K562 (cell line): ENCODE results near the gene HEMK1. TPM values are rescaled to one million over a fixed set of nuclear protein-coding genes. Genes with fewer than 3 reads are reported as not detected.
A peak's percentile ranks its signal among the peaks of the same experiment; 100 is the strongest.

Experiments
- ATAC-seq: fragments of 200-7000 bp; cut with Tn5 transposase; 3 replicates; pipeline ENCODE4 v1.9.1; 2020; ENCODE audit warnings: moderate library complexity
- BruUV-seq: library from RNA; stranded (reverse); fragments of 400-500 nt; replicated peaks from 2 replicates; lab custom pipeline; 2021; lab: Mats Ljungman, UMichigan
- CTCF ChIA-PET: fragments of 300-600 bp; formaldehyde crosslinking; extraction: SDS; loops from one replicate; lab custom pipeline; 2021; ENCODE audit warnings: low intra/inter-chr PET ratio; lab: Yijun Ruan, JAX
- POLR2A ChIA-PET: fragments of 300-600, 350-650 bp; sonication (Branson Sonifier 250); formaldehyde crosslinking; extraction: SDS; loops from one replicate; lab custom pipeline; 2021; ENCODE audit warnings: antibody characterized with exemption, inconsistent platforms; lab: Yijun Ruan, JAX
- DNase-seq, 4 experiments: peaks; one replicate each; pipeline versions ENCODE4 v3.0.0 to v3.0.0-alpha.2; 2011 to 2018; ENCODE audit warnings: low spot score in 3 of 4, mixed read lengths in 3 of 4; ENCODE audit errors: extremely low read depth in 1 of 4
- FAIRE-seq: peaks from 2 replicates; lab custom pipeline; 2011; peaks lifted over from hg19 to GRCh38; lab: Jason Lieb, UNC
- H2AFZ ChIP-seq: 2 replicates; pipeline ENCODE4 v1.6.0; 2011; ENCODE audit warnings: low read depth, low read length, control low read depth, inconsistent platforms
- H3K27ac ChIP-seq: fragments of 200-600 bp; 3 replicates; pipeline ENCODE4 v1.8.0; 2011; ENCODE audit warnings: low read depth, mild to moderate bottlenecking, control low read depth, inconsistent platforms, low read length, moderate library complexity, mixed read lengths; ENCODE audit errors: extremely low read depth
- H3K27me3 ChIP-seq, 2 experiments: fragments of 300-600 bp in 1 of 2; 2 replicates in 1 of 2; 3 replicates in 1 of 2; pipeline versions ENCODE4 v1.6.0 to v1.8.0; 2011; ENCODE audit warnings: inconsistent platforms in 2 of 2, low read length in 2 of 2, mild to moderate bottlenecking in 1 of 2, mixed read lengths in 1 of 2, moderate library complexity in 1 of 2; ENCODE audit not compliant: control insufficient read depth in 2 of 2, insufficient read depth in 2 of 2
- H3K36me3 ChIP-seq: fragments of 300-600 bp; 3 replicates; pipeline ENCODE4 v1.8.0; 2011; ENCODE audit warnings: mild to moderate bottlenecking, low read length, inconsistent platforms; ENCODE audit not compliant: control insufficient read depth, insufficient read depth
- H3K4me1 ChIP-seq, 2 experiments: fragments of 200-600 bp in 1 of 2; replicated peaks in 1 of 2; 2 replicates in 1 of 2; 3 replicates in 1 of 2; pipeline versions ENCODE4 v1.5.1 to v1.8.0; 2011; ENCODE audit warnings: inconsistent platforms in 2 of 2, low read length in 2 of 2, mild to moderate bottlenecking in 1 of 2, mixed read lengths in 1 of 2, moderate library complexity in 1 of 2; ENCODE audit not compliant: control insufficient read depth in 2 of 2, insufficient read depth in 2 of 2
- H3K4me2 ChIP-seq: 2 replicates; pipeline ENCODE4 v1.6.1; 2011; ENCODE audit warnings: low read length, control low read depth, inconsistent platforms, mixed read lengths; ENCODE audit not compliant: insufficient read depth
- H3K4me3 ChIP-seq: fragments of 200-600 bp; sonication (generic), shearing (Covaris generic); 2 replicates; pipeline ENCODE4 v1.5.1; 2016; ENCODE audit warnings: control low read depth, inconsistent platforms
- H3K79me2 ChIP-seq: fragments of 200-600 bp; 3 replicates; pipeline ENCODE4 v1.8.0; 2011; ENCODE audit warnings: low read length, inconsistent platforms; ENCODE audit not compliant: control insufficient read depth, insufficient read depth
- H3K9ac ChIP-seq, 2 experiments: 2 replicates each; pipeline versions ENCODE4 v1.6.0 to v1.6.1; 2011; ENCODE audit warnings: low read depth in 2 of 2, low read length in 2 of 2, control low read depth in 1 of 2, inconsistent platforms in 1 of 2, mild to moderate bottlenecking in 1 of 2, mixed read lengths in 1 of 2; ENCODE audit not compliant: insufficient read depth in 1 of 2
- H3K9me1 ChIP-seq: one replicate; pipeline ENCODE4 v1.6.0; 2011; ENCODE audit warnings: inconsistent platforms, mild to moderate bottlenecking, low read length, moderate library complexity; ENCODE audit not compliant: control insufficient read depth, insufficient read depth
- H3K9me3 ChIP-seq: replicated peaks from 2 replicates; pipeline ENCODE4 v1.5.1; 2011; ENCODE audit warnings: low read depth, low read length, inconsistent platforms; ENCODE audit not compliant: control insufficient read depth, insufficient read depth
- H4K20me1 ChIP-seq: replicated peaks from 2 replicates; pipeline ENCODE4 v1.6.1; 2011; ENCODE audit warnings: low read length, inconsistent platforms, mixed read lengths; ENCODE audit not compliant: control insufficient read depth, insufficient read depth
- GTF2B ChIP-seq: IDR thresholded peaks from 2 replicates; pipeline ENCODE4 v1.6.1; 2011; ENCODE audit not compliant: insufficient read length; ENCODE audit errors: extremely low read depth
- WGBS: fragments of 100-300 bp; shearing (Covaris generic); methylation state at CpG from one replicate; pipeline ENCODE4 v1.1.6; 2016; ENCODE audit warnings: low coverage, mixed read lengths; ENCODE audit not compliant: insufficient coverage; ENCODE audit errors: missing lambda C conversion rate; 5-methylcytosine and 5-hydroxymethylcytosine counted together
- in situ Hi-C: fragments of 300-500 bp; cut with MboI; formaldehyde crosslinking; loops from 4 replicates; pipeline ENCODE4 v1.15.0; 2018; ENCODE audit warnings: inconsistent platforms, mixed read lengths
- intact Hi-C: fragments of 100-400 bp; cut with micrococcal nuclease; formaldehyde crosslinking; loops from 2 replicates; pipeline ENCODE4 v1.14.2; 2022
- polyA plus RNA-seq, 8 experiments: library from polyadenylated mRNA; depleted of rRNA in 4 of 8; stranded (reverse) in 5 of 8; unstranded in 3 of 8; fragments of >200 nt; fragmentation: Nextera tagmentation in 2 of 8; fragmentation: Illumina TruSeq in 1 of 8; extraction: Ambion mirVana in 2 of 8; extraction: Trizol in 1 of 8; gene quantifications; 2 replicates each; pipeline versions ENCODE4 v1.2.1 to v1.2.3, GENCODE V29; 2011 to 2014; ENCODE audit warnings: inconsistent platforms in 1 of 8, missing spikeins in 1 of 8
- total RNA-seq, 7 experiments: library from RNA; depleted of rRNA in 6 of 7; stranded (reverse); fragments of >200 nt in 6 of 7; fragmentation: Illumina TruSeq in 2 of 7; extraction: Trizol in 2 of 7; gene quantifications; 2 replicates each; pipeline versions ENCODE4 v1.2.1 to v1.2.3, GENCODE V29; 2011 to 2021; ENCODE audit warnings: low replicate concordance in 1 of 7
- TF ChIP-seq, protein P1 (sequence below): fragments of 450-650 bp; IDR thresholded peaks from 2 replicates; pipeline ENCODE4 v1.6.1; 2018; ENCODE audit not compliant: partially characterized antibody

HEMK1 gene
- total and polyA plus RNA-seq, 9 of the 15 experiments (the other 6 are each of a cell fraction or from before 2014, with no cell fraction given): 2.0 to 16.8 (median 11.4) TPM

DNA sequence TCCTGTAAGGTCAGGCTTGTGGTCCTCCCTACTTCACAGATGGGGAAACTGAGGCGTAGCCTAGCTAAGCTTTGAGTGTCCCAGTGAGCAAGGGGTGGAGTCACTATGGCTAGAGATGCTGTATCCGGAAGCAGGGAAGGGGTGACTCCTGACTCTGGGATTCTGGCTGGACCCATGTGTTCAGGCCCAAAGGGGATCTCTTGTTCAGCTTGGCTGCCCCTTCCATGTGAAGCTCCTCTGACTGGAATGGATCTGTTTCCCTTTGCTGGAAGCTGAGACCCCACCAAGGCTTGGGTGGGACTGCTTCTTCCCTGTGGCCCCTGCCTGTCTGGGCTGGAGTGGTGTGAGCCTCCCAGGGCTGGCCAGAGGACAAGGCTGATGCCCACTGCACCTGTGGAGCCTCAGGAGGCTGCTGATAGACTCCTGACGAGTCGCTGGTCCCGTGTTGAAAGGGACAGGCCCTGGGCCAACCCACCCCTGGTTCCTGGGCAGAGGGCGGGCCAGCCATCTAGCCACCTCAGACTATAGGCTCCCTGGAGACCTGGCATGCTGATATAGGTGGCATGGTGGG is 48.7 kb downstream of the HEMK1 start:
- in situ Hi-C loops: loop anchor here (5.0 kb wide), 1 partner anchor 759 kb away; no protein-coding TSS in a partner anchor
- Histone ChIP-seq H3K36me3 (peaks cover 32% of the 10 kb centered on the region; the same call in 2 of the 3 replicates), H2AFZ (peak overlapping the region; percentile 83; the same call in 1 of the 2 replicates), H3K9ac (peak overlapping the region; percentile 86 to 92), H3K27ac (peak overlapping the region; percentile 85), H3K4me1 (peaks cover 24 to 32% of the 10 kb centered on the region in 2 experiments; a peak in 4 of 5 replicates), H3K9me3 (no peaks in the 10 kb centered on the region), H3K79me2 (peaks cover 45% of the 10 kb centered on the region), H3K9me1 (no peaks in the 10 kb centered on the region), H3K27me3 (no peaks in the 10 kb centered on the region), H3K4me2 (peak overlapping the region; percentile 96), H3K4me3 (peak overlapping the region; percentile 72), H4K20me1 (peaks cover 8% of the 10 kb centered on the region; the same call in 1 of the 2 replicates)
- no peak for FAIRE-seq
- intact Hi-C loops: loop anchor here (10.0 kb wide), 1 partner anchor 767 kb away; the partner anchor contains the start of gene MANF
- TF ChIP-seq, protein P1, sequence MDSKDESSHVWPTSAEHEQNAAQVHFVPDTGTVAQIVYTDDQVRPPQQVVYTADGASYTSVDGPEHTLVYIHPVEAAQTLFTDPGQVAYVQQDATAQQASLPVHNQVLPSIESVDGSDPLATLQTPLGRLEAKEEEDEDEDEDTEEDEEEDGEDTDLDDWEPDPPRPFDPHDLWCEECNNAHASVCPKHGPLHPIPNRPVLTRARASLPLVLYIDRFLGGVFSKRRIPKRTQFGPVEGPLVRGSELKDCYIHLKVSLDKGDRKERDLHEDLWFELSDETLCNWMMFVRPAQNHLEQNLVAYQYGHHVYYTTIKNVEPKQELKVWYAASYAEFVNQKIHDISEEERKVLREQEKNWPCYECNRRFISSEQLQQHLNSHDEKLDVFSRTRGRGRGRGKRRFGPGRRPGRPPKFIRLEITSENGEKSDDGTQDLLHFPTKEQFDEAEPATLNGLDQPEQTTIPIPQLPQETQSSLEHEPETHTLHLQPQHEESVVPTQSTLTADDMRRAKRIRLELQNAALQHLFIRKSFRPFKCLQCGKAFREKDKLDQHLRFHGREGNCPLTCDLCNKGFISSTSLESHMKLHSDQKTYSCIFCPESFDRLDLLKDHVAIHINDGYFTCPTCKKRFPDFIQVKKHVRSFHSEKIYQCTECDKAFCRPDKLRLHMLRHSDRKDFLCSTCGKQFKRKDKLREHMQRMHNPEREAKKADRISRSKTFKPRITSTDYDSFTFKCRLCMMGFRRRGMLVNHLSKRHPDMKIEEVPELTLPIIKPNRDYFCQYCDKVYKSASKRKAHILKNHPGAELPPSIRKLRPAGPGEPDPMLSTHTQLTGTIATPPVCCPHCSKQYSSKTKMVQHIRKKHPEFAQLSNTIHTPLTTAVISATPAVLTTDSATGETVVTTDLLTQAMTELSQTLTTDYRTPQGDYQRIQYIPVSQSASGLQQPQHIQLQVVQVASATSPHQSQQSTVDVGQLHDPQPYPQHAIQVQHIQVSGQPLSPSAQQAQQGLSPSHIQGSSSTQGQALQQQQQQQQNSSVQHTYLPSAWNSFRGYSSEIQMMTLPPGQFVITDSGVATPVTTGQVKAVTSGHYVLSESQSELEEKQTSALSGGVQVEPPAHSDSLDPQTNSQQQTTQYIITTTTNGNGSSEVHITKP: peak; percentile 54
- TF ChIP-seq GTF2B: no peak
- ChIA-PET POLR2A (interaction anchor here (0.6 to 3.0 kb wide), 4 partner anchors 10 to 724 kb away, joined by 3 to 11 read pairs (median 4); partner anchors contain the start of gene HEMK1), CTCF (no interaction called here)
- no TSS peak for BruUV-seq
- no peak for DNase-seq
- ATAC-seq: no peak
- WGBS: 24% methylated on average over 6 of the region's 6 CpGs
